GM06990 (cell line): ENCODE data around the gene NCOA5.

ENCODE experiments used
- DNase-seq: peaks from one replicate; pipeline ENCODE4 v3.0.0-alpha.2; 2011; ENCODE audit not compliant: insufficient read length; ENCODE audit errors: extremely low read depth
- H3K27me3 ChIP-seq: replicated peaks from 2 replicates; pipeline ENCODE4 v1.6.0; 2011; ENCODE audit warnings: low read length; ENCODE audit not compliant: control insufficient read depth, insufficient read depth
- H3K36me3 ChIP-seq: 2 replicates; pipeline ENCODE4 v1.5.1; 2011; ENCODE audit warnings: low read length; ENCODE audit not compliant: control insufficient read depth, insufficient read depth
- H3K4me3 ChIP-seq: replicated peaks from 2 replicates; pipeline ENCODE4 v1.5.1; 2011; ENCODE audit warnings: low read depth, mild to moderate bottlenecking, control low read depth, low read length
- TF ChIP-seq, protein P1 (sequence below): IDR thresholded peaks from 2 replicates; pipeline ENCODE4 v1.5.1; 2011; ENCODE audit warnings: low read length, control low read depth, mild to moderate bottlenecking, inconsistent platforms; ENCODE audit not compliant: insufficient read depth, poor library complexity, severe bottlenecking

The NCOA5 gene

DNA sequence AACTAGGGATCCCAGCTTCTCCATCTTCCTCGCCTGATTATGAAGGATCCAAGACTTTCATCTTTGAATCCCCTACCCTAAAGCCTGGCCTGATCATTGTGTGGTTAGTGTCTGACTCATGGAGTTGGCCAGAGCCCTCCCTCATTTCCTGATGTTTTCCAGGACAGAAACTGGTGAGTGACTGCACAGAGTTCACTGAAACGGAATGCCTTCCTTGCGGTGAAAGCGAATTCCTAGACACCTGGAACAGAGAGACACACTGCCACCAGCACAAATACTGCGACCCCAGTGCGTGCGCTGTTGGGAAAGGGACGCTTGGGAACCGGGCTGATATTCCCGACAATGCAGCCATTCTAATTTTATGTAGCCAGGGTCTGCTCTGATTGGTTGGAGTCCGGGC, 32.3 kb upstream of the NCOA5 start:
- TF ChIP-seq, protein P1, sequence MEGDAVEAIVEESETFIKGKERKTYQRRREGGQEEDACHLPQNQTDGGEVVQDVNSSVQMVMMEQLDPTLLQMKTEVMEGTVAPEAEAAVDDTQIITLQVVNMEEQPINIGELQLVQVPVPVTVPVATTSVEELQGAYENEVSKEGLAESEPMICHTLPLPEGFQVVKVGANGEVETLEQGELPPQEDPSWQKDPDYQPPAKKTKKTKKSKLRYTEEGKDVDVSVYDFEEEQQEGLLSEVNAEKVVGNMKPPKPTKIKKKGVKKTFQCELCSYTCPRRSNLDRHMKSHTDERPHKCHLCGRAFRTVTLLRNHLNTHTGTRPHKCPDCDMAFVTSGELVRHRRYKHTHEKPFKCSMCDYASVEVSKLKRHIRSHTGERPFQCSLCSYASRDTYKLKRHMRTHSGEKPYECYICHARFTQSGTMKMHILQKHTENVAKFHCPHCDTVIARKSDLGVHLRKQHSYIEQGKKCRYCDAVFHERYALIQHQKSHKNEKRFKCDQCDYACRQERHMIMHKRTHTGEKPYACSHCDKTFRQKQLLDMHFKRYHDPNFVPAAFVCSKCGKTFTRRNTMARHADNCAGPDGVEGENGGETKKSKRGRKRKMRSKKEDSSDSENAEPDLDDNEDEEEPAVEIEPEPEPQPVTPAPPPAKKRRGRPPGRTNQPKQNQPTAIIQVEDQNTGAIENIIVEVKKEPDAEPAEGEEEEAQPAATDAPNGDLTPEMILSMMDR = no peak
- Histone ChIP-seq H3K4me3 (peak overlapping the region; percentile 10; the same call in 1 of the 2 replicates), H3K27me3 (no peaks in the 10 kb centered on the region), H3K36me3 (peaks cover 37% of the 10 kb centered on the region)
- no peak for DNase-seq

DNA sequence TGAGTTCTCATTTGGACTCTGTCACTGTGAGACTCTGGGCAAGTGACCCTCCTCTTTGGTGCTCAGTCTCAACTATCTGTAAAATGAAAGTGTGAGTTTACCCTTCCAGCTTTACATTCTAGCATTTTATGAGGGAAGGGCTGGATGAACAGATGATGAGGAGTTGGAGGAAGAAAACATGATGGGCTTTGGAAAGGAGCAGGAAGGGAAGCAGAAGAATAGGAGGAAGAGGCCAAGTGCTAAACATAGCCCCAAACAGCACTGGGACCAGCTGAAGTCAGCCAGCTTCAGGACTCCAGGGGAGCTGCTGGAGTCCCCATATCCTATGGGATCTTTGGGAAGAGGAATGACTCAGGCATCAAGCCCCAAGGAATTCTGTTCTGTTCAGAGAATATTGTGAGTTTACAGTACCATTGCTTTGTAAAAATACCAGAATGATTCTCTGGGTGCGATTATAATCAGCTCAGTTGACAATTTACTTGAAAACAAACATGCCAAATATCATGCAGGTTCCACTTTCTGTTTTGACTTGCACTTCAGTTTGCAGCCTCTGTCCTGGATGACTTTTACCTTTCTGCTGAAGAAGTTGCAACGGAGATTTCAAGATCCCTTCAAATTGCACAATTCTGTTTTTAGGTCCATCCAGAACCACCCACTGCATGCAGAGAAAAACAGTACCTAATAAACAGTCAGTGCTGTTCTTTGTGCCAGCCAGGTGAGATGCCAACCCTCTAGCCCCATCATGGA, 31.6 kb upstream of the NCOA5 start:
- TF ChIP-seq, protein P1 = no peak
- Histone ChIP-seq H3K4me3 (peak overlapping the region; percentile 91), H3K36me3 (peaks cover 34% of the 10 kb centered on the region), H3K27me3 (no peaks in the 10 kb centered on the region)
- DNase-seq = no peak

DNA sequence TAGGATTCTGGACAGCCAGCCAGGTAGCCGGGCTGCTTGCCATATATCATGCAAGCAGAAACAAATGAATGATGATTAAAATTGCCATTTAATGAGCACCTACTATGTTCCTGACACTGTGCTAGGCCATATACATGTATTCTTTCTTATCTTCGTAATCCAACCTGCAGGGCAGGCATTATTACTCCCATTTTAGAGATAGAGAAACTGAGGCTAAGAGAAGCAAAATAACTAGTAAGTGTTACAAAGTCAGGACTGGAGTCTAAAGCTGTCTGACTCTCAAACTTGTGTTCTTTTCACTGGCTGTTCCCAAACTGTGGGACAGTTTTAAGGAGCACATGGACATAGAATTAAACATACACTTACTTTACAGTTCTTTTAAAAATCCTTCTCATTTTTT, 30.4 kb upstream of the NCOA5 start:
- peaks cover 27% of the 10 kb centered on the region for H3K36me3 ChIP-seq
- H3K4me3 ChIP-seq = peak overlapping the region; percentile 91
- TF ChIP-seq, protein P1 = no peak
- DNase-seq = no peak
- no peaks in the 10 kb centered on the region for H3K27me3 ChIP-seq

DNA sequence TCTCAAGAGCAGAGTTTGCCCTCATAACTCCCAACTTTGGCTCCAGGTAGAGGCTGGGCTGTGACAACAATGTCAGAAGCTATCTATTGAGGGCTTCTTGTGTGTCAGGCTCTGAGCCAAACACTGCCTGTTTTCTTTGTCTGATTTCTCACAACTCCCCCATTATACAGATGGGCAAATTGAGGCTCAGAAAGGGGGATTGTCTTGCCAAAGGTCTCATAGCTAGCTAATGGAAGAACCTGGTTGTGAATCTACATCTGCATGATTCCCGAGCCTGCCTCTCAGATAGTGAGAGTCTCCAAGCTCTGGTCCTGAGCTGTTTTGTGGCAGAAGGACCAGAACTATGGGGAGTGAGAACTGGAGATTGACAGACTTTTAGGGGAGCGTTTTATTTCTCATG, 29.8 kb upstream of the NCOA5 start:
- no peak for DNase-seq
- Histone ChIP-seq H3K4me3 (peak overlapping the region; percentile 91), H3K27me3 (no peaks in the 10 kb centered on the region), H3K36me3 (peaks cover 25% of the 10 kb centered on the region)
- TF ChIP-seq, protein P1 = no peak

DNA sequence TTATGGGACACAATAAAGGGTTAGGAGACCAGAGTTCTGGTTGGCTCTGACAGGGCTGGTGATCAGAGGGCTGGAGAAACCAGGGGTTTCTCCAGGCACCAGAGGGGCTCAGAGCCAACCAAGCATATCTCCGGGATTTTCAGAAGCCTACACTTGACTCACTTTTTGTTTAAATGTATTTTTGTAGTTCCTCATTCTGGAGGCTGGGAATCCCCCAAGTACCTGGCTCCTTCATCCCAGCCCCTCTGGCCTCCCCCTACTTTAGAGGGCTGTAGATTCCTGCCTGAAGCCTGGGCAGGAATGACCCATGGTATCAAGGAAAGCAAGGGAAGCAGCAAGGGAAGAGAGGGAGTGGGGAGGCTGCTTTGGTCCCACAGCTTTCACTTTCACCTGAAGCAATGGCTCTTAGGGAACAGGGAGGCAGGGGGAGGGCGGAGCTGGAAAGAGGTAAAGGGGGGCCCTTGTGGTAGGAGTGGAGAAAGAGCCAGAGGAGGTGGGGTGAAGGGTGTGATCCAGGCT, 29.3 kb upstream of the NCOA5 start:
- TF ChIP-seq, protein P1 = no peak
- peak; percentile 68 for DNase-seq
- peak overlapping the region; percentile 91 for H3K4me3 ChIP-seq
- no peaks in the 10 kb centered on the region for H3K27me3 ChIP-seq
- H3K36me3 ChIP-seq = peaks cover 22% of the 10 kb centered on the region
